HG03571 (cell line): Measurements from ENCODE around the gene CADM4.

Source experiments
- ATAC-seq: cut with Tn5 transposase; IDR thresholded peaks from one replicate; pipeline ENCODE4 v1.9.1; 2021; ENCODE audit not compliant: unreplicated experiment

The CADM4 gene

GRCh38 chr19:43634872-43635560 is 4.6 kb downstream of the CADM4 start:
- ATAC-seq: no peak

GRCh38 chr19:43634506-43634871 is 5.2 kb downstream of the CADM4 start:
- ATAC-seq: no peak

GRCh38 chr19:43634068-43634467 is 5.6 kb downstream of the CADM4 start:
- ATAC-seq: no peak

DNA sequence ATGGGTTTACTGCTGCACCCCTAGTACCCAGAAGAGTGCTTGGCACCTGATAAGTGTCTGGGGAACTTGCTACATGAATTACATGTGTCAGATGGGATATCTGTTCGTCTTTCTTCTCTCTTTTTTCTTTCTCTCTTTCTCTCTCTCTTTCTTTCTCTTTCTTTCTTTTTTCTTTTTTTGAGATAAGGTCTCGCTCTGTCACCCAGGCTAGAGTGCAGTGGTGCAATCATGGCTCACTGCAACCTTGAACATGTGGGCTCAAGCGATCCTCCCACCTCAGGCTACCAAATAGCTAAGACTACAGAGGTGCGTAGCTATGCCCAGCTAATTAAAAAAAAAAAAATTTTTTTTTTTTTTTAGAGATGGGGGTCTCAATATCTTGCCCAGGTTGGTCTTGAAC is 6.1 kb downstream of the CADM4 start:
- ATAC-seq: no peak

DNA sequence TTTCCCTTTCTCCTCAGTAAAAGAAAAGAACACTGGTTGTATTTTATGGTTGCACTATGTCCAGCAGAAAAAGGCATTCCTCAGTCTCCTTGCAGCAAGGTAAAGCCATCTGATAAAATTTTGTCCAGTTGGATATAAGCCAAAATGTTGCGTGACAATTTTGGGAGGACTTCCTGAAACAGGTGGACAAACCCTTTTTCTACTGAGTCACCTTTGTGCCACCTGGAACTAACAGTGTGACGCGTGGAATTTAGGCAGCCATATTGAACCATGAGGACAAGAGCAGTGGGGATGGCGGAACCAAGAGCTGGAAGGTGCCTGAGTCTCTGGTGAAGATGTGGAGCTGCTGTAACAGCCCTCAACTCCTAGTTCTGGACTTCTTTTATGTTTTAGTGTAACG is 8.2 kb downstream of the CADM4 start:
- ATAC-seq: no peak

DNA sequence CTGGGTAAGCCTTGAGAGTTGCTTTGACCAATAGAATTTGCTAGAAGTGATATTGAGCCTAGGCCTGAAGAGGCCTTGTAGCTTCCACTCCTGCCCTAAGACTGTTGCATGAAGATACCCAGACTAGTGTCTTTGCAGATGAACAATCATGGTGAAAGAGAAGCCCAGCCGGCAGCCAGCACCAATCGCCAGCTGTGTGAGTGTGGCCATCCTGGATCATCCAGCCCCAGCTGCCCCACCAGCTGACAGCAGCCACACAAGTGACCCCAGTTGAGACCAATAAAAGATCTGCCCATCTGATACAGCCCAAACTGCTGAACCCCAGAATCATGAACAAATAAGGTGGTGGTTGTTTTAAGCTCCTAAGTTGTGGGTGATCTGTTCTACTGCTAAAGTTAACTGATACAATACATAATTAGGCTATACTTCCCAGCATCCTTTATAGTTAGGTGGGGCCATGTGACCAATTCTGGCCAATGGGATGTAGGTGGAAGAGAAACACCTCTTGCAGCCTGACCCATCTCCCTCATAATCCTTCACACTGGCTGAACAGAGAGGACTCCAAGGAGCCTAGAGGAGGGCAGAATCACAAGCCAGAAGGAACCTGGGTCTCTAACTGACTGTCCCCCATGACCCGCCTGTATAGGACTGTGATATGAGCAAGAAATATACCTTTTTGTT is 10.9 kb downstream of the CADM4 start:
- ATAC-seq: no peak

GRCh38 chr19:43626838-43627237 is 12.8 kb downstream of the CADM4 start:
- no peak for ATAC-seq

DNA sequence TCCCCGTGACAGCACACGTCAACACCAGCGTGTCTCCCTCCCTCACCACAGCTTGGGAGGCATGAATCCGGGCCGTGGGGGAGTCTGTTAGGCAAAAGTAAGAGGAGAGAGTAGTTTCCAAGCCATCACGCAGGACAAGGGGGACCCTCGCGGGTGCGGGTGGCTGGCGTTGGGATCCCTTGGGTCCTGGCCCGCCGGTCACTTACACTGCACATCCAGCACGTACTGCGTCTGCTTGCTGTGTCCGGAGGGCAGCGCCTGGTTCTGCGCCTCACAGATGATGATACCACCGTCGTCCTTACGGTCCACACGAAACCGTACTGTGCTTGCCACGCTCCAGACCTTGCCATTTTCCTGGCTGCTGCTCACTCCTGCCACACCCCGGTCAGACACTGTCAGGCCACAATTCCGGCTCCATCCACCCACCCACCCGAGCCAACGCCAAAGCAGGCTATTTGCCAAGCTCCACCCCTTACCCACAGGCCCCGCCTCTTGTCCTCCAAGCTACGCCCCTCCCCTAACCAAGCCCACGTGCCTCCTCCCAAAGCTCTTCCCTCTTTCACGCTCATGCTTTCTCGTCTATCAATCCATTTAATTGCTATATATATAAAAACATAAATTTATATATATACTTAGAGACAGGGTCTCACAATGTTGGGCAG is 13.6 kb downstream of the CADM4 start:
- ATAC-seq: no peak

DNA sequence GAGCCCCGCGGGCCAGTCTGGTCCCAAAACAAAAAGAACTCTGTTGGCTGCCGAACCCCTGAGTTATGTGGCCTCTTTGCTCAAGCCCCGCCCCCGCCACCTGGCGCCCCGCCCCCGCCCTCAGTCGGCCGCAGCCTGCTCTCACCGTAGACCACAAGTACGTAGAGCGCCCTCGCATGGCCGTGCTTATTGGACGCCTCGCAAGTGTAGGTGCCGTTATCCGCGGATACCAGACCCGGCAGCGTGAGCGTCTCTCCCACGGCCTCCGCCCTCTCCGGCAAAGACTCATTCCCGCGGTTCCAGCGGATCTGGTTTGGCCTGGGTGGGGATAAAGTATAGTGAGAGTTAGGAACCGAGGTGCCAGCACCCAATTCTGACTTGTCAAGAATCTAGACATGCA is 14.7 kb downstream of the CADM4 start:
- no peak for ATAC-seq

- no peak for ATAC-seq
Measured at GRCh38 chr19:43623889-43624670, 15.6 kb downstream of the CADM4 start.

GRCh38 chr19:43622956-43623355 is 16.7 kb downstream of the CADM4 start:
- ATAC-seq: no peak

- ATAC-seq: no peak
Measured at GRCh38 chr19:43622070-43622469, 17.6 kb downstream of the CADM4 start.

DNA sequence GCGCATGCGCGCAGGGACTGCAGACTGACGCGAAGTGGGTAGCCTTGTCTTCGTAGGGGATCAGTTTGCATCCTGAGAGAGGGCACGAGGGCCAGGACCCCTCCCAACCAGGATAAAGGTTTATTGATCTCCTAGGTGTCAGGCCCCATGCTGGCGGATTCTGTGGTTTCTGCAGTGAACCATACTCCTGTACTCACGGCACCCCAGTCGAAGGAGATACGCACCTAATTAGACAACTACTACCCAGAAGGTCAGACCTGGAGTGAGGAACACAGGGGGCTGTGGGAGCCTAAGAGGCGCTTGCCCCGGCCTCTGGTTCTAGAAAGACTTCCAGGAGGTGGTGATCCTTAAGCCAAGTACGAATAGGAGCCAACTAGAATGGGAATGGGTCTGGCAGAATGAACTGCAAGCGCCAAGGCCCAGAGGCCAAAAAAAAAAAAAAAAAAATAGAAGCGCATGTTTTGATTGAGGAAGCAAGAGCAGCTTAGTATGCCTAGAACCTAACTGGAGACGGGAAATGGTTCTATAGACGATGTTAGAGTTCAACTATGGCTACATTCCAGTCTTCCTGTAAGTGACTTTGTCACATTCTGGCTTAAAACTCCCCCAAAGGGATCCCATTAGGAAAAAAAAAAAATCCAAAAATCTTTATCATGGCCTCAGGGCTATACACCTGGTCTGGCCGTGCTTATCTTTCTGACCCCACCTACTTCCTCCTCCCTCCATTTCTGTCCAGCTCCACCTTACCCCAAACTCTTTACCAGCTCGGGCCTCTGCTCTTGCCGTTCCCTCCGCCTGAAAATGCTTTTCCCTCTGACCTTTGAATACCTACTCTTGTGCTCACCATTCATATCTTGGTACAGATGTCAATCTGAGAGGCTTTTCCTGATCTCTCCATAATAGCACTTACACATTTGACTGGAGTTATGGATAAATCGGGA is 19.3 kb downstream of the CADM4 start:
- no peak for ATAC-seq

DNA sequence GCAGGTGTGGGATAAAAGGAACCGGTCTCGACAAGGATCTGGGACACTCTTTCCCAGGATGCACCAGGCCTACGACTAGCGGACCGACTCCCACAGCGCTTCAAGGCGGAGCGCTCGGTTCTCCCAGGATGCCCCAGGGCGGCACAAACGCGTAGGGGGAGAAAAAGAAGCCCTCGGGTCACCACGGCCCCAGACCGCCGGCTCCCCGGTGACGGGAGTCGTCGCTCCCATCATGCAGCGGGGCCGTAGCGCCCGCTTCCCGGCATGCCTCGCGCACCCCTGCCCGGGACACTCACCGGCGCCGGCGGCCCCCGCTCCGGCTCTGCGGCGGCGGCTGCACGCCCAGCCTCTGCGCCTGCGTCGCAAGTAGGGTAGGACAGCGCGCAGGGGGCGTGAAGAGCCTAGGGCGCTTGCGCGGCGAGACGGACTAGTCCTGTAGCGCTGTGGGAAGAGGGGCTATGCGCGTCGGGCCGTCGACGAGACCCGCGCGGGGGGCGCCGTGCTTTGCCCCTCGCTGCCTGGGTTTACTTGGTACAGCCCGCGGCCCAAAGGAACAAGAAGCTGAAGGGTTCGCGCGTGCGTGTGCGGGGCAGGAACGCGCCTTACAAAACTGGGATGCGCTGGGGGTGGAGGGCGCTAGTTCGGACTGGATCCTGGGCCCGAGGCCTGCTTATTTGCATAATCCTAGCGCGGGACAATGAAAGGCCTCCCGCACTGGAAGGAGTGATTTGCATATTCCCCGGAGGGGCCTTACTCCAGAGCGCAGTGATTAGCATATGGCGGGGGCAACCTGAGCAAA is 20.2 kb downstream of the CADM4 start, which contains the start of gene ZNF428:
Gene ZNF428, minus strand, starts transcription at position 368 of the 799 bp plus-strand sequence. CDS start 5,325 bp downstream, outside the sequence.
- peak; percentile 77 for ATAC-seq

- ATAC-seq: peak; percentile 29
Measured at GRCh38 chr19:43618921-43619261, 20.8 kb downstream of the CADM4 start.

- ATAC-seq: no peak
Measured at GRCh38 chr19:43616954-43617353, 22.7 kb downstream of the CADM4 start.

DNA sequence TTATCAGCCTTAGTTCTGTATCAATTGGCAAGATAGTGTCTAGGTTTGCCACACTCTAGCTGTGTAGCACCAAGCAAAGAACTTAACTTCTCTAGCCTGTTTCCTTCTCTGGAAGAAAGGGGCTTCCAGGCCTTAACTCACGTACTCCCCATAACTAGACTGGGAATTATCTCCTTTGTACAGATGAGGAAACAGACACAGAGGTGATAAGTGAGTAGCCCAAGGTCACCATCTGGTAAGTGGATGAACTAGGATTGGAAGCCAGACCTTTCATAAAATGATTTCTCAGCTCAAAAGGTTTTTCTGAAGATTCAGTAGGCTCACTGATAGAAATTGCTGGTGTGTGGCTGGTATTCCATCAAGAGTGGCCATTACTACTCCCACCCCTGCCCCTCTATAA is 23.3 kb downstream of the CADM4 start:
- no peak for ATAC-seq

- ATAC-seq: no peak
Measured at GRCh38 chr19:43612374-43612773, 27.3 kb downstream of the CADM4 start.

DNA sequence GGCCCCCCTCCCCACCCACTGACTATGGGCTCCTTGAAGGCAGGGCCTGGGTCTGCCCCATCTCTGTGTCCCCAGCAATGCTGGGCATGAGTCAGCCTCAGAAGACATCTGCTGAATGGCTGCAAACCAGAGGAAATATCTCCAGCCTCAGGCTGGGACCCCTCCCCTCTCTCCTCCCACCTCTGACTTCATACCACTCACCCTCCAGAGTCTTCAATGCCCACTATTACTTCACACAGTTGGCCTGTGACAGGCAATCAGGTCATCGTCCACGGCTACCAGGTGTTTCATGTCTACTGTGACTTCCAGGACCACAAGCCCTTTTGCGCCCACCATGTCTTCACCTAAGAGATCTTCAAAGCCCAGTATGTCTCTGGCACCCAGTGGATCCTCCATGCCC is 27.9 kb downstream of the CADM4 start, which contains the start of gene SRRM5:
Gene SRRM5, plus strand, starts transcription at position 301 of the 400 bp plus-strand sequence. Its CDS starts 34 bp downstream, at position 335.
- no peak for ATAC-seq
